Immature natural killer cell (primary cell): ENCODE results near the gene WEE2. TPM values are rescaled to one million over a fixed set of nuclear protein-coding genes. Genes with fewer than 3 reads are reported as not detected.
A peak's percentile ranks its signal among the peaks of the same experiment; 100 is the strongest.
"Not testable (repeated sequence)": the region's sequence is repeated elsewhere in the genome, so short reads cannot be mapped to it uniquely, and the experiment has no call there.

Experiments used
- DNase-seq, 3 donors: peaks; one replicate each; pipeline ENCODE4 v3.0.0; 2022; ENCODE audit warnings: mixed read lengths in 1 of 3
- H3K27ac Mint-ChIP-seq, 6 donors: one replicate each; pipeline ENCODE4 v1.8.0; 2020; ENCODE audit warnings: mixed read lengths in 6 of 6, mild to moderate bottlenecking in 5 of 6, inconsistent platforms in 4 of 6, moderate library complexity in 3 of 6
- H3K27me3 Mint-ChIP-seq, 3 donors: one replicate each; pipeline ENCODE4 v1.8.0; 2020 to 2021; ENCODE audit warnings: low read depth in 3 of 3, mild to moderate bottlenecking in 3 of 3, mixed read lengths in 3 of 3, moderate library complexity in 3 of 3, inconsistent platforms in 1 of 3
- H3K36me3 Mint-ChIP-seq, 3 donors: one replicate each; pipeline ENCODE4 v1.8.0; 2020; ENCODE audit warnings: mixed read lengths in 3 of 3, inconsistent platforms in 2 of 3, mild to moderate bottlenecking in 2 of 3
- H3K4me1 Mint-ChIP-seq, 2 donors: one replicate each; pipeline ENCODE4 v1.8.0; 2020; ENCODE audit warnings: inconsistent platforms in 2 of 2, mild to moderate bottlenecking in 2 of 2, mixed read lengths in 2 of 2, moderate library complexity in 1 of 2
- H3K4me3 Mint-ChIP-seq, 5 donors: one replicate each; pipeline ENCODE4 v1.8.0; 2020; ENCODE audit warnings: mild to moderate bottlenecking in 5 of 5, mixed read lengths in 5 of 5, inconsistent platforms in 3 of 5, moderate library complexity in 3 of 5
- H3K9me3 Mint-ChIP-seq, 6 donors: one replicate each; pipeline ENCODE4 v1.8.0; 2020; ENCODE audit warnings: mild to moderate bottlenecking in 6 of 6, mixed read lengths in 6 of 6, inconsistent platforms in 4 of 6, moderate library complexity in 3 of 6
- polyA plus RNA-seq, 3 donors: library from polyadenylated mRNA; unstranded; fragments of 300-500 nt; fragmentation: Illumina TruSeq; gene quantifications; one replicate each; pipeline ENCODE4 v1.2.3, GENCODE V29; 2021

Gene WEE2
- polyA plus RNA-seq, 3 donors from 2014 or later: not detected

DNA sequence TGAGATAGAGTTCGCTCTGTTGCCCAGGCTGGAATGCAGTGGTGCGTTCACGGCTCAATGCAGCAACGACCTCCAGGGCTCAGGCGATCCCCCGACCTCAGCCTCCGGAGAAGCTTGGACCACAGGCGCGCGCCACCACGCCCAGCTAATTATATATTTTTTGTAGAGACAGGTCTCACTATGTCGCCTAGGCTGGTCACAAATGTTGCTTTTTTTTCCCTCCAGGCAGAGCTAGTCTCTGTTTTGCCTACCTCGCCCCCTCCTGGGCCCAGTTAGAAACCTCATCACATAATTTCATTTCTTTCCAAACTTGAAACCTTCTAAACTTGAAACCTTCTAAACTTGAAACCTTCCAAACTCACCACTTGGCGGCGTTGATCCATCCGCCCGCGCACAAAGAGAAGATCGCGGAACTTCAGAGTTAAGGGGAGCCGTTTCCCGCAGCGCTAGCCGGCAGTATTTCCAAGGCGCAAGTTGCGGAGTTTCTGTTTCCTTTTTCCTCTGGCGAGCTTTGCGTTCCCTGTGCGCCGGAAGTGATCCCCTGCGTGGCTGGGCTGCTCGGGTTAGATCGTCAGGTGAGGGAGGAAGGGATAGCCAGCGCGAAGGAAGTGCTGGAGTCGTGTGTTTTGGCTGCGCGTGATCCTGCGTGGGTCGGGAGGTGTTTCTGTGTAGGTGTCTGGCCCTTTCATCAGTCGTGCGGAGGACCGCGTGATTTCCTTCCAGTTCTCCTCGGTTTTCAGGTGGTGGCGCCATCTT is 29.9 kb downstream of the WEE2 start, which contains the start of gene SSBP1:
Gene SSBP1 (plus strand): TSS at position 523 of the 756 bp plus-strand sequence. CDS start 809 bp downstream, outside the sequence.
- Mint-ChIP-seq H3K9me3 (no peaks in the 10 kb centered on the region), H3K27me3 (peaks cover 7 to 18% (median 14%) of the 10 kb centered on the region in 3 donors), H3K36me3 (peaks cover 4 to 14% (median 14%) of the 10 kb centered on the region in 3 donors), H3K27ac (peak within 1 kb of the TSS; percentile 95 to 99 (median 98)), H3K4me3 (peak within 1 kb of the TSS; percentile 96 to 100 (median 99)), H3K4me1 (peaks cover 34 to 67% of the 10 kb centered on the region in 2 donors)
- DNase-seq: peak; percentile 90 to 92 (median 92)

DNA sequence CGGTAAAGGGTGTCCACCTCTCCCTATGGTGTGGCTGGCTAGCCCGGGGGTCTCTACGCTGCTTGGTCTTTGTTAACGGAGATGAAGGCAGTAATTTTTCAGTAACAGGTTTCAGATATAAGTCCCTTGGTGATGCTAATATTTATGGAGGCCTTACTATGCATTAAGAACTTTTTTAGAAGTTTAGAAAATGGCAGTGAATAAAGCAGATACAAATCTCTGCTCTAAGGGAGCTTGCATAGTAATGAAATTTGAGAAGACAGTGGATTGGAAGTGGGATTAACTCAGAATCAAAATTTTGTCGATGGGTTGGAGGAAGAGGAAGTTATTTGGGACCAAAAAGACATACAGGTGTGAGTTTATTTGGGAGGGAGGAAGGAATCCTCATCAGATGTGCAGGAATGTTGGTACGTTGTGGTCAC is 30.4 kb downstream of the WEE2 start:
- peak overlapping the region; percentile 96 to 100 (median 99) for H3K4me3 Mint-ChIP-seq
- peaks cover 34 to 72% of the 10 kb centered on the region in 2 donors for H3K4me1 Mint-ChIP-seq

DNA sequence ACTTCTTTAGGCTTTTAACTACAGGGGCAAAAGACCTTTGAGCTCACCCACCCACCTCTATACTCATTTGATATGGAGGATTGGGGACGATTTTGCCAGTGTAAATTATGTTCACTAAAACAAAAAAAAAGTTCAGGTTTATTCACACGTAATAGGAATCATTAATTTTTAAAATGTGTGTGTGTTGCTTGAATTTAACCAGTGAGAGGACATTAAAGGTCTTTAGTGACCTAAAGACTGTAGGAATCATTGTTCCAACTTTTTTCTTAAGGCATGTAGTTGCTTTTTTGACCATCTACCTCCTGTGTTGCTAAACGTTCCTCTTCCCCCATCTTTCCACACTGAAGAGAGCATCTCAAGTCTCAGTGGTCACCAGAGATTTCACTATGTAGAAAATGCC is 31.1 kb downstream of the WEE2 start:
- peaks cover 34 to 75% of the 10 kb centered on the region in 2 donors for H3K4me1 Mint-ChIP-seq

More for the DNA sequence above, 30.4 kb downstream of the WEE2 start:
- peaks cover 7 to 18% (median 14%) of the 10 kb centered on the region in 3 donors for H3K27me3 Mint-ChIP-seq
- no peak for DNase-seq
- H3K27ac Mint-ChIP-seq: peak overlapping the region; percentile 95 to 99 (median 98)
- peaks cover 9 to 19% (median 18%) of the 10 kb centered on the region in 3 donors for H3K36me3 Mint-ChIP-seq
- H3K9me3 Mint-ChIP-seq: no peaks in the 10 kb centered on the region

GRCh38 chr7:141742229-141742628 is 34.1 kb downstream of the WEE2 start:
- Mint-ChIP-seq H3K27ac (peak overlapping the region in 1 of 6 donors; percentile 18), H3K4me1 (peaks cover 31 to 70% of the 10 kb centered on the region in 2 donors), H3K36me3 (peaks cover 18 to 38% (median 34%) of the 10 kb centered on the region in 3 donors), H3K9me3 (no peaks in the 10 kb centered on the region), H3K27me3 (peaks cover 7 to 17% (median 12%) of the 10 kb centered on the region in 3 donors), H3K4me3 (no peak overlapping the region)
- DNase-seq: no peak

More for the DNA sequence above, 31.1 kb downstream of the WEE2 start:
- Mint-ChIP-seq H3K9me3 (no peaks in the 10 kb centered on the region), H3K36me3 (peaks cover 14 to 26% (median 25%) of the 10 kb centered on the region in 3 donors), H3K27ac (peak overlapping the region; percentile 88 to 99 (median 98)), H3K27me3 (peaks cover 7 to 18% (median 14%) of the 10 kb centered on the region in 3 donors), H3K4me3 (peak overlapping the region; percentile 58 to 100 (median 77))
- no peak for DNase-seq

GRCh38 chr7:141744131-141744530 is 36.0 kb downstream of the WEE2 start:
- Mint-ChIP-seq H3K27ac (no peak overlapping the region), H3K36me3 (peaks cover 27 to 38% (median 34%) of the 10 kb centered on the region in 3 donors), H3K27me3 (peaks cover 0 to 3% (median 0%) of the 10 kb centered on the region in 3 donors), H3K4me3 (no peak overlapping the region), H3K9me3 (no peaks in the 10 kb centered on the region), H3K4me1 (peaks cover 14 to 51% of the 10 kb centered on the region in 2 donors)
- no peak for DNase-seq

GRCh38 chr7:141748396-141748795 is 40.2 kb downstream of the WEE2 start:
- peaks cover 54 to 58% (median 57%) of the 10 kb centered on the region in 3 donors for H3K36me3 Mint-ChIP-seq
- H3K4me1 Mint-ChIP-seq: peaks cover 0 to 12% of the 10 kb centered on the region in 2 donors
- H3K9me3 Mint-ChIP-seq: peaks cover 10 to 26% (median 20%) of the 10 kb centered on the region in 6 donors
- H3K4me3 Mint-ChIP-seq: no peak overlapping the region
- no peak overlapping the region for H3K27ac Mint-ChIP-seq
- H3K27me3 Mint-ChIP-seq: no peaks in the 10 kb centered on the region
- no peak for DNase-seq

- H3K4me1 Mint-ChIP-seq, H3K27me3 Mint-ChIP-seq, DNase-seq, H3K27ac Mint-ChIP-seq: not testable (repeated sequence)
- peaks cover 10 to 27% (median 24%) of the 10 kb centered on the region in 6 donors for H3K9me3 Mint-ChIP-seq
- H3K36me3 Mint-ChIP-seq: peaks cover 56 to 66% (median 66%) of the 10 kb centered on the region in 3 donors
- peak overlapping the region in 1 of 5 donors; percentile 30 for H3K4me3 Mint-ChIP-seq
Observed at GRCh38 chr7:141751904-141752303, 43.8 kb downstream of the WEE2 start.

DNA sequence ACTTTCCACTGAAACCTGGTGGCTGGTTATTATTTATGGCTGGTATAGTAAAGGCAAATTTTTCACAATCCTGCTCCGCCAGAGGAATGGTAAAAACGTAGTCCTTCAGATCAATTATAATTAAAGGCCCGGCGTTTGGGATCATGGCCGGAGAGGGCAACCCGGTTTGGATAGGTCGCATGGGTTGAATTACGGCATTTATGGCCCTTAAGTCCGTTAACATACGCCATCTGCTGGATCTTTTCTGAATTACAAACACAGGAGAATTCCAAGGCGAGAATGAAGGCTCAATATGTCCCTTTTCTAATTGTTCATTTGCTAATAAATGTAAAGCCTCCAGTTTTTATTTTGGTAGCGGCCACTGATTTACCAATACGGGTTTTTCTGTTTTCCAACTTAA is 44.5 kb downstream of the WEE2 start:
- Mint-ChIP-seq H3K27me3 (no peaks in the 10 kb centered on the region), H3K27ac (no peak overlapping the region), H3K9me3 (peaks cover 10 to 27% (median 24%) of the 10 kb centered on the region in 6 donors), H3K36me3 (peaks cover 62 to 70% (median 66%) of the 10 kb centered on the region in 3 donors), H3K4me1 (peaks cover 0 to 5% of the 10 kb centered on the region in 2 donors), H3K4me3 (no peak overlapping the region)
- no peak for DNase-seq

GRCh38 chr7:141754939-141755338 is 46.8 kb downstream of the WEE2 start:
- Mint-ChIP-seq H3K4me1 (peaks cover 0 to 5% of the 10 kb centered on the region in 2 donors), H3K27ac (no peak overlapping the region), H3K36me3 (peaks cover 61 to 81% (median 64%) of the 10 kb centered on the region in 3 donors), H3K4me3 (no peak overlapping the region), H3K9me3 (peaks cover 10 to 27% (median 24%) of the 10 kb centered on the region in 6 donors), H3K27me3 (no peaks in the 10 kb centered on the region)
- peak in 2 of 3 donors; percentile 10 to 11 for DNase-seq

DNA sequence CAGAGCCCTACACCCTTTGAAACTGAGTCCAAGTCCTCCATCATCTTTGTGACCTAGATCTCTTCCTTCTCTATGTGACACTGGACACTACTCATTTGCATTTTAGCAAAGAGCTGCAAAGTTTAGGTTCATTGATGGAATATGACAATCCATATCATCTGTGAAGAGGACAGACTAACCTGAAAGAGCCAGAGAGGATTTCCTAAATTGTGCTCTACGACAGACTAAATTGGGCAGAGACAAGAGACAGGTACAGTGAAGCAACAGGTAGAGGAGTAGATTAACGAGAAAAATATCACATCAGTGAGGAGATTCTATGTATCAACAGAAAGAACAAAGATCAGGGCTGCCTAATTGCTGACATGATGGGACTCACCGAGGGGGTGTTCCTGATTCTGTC is 55.6 kb downstream of the WEE2 start, which contains the start of gene TAS2R3:
Gene TAS2R3 (plus strand): TSS at position 301 of the 400 bp plus-strand sequence. CDS start 62 bp downstream, at position 363.
- no peak for DNase-seq
- Mint-ChIP-seq H3K4me3 (no peak within 1 kb of the TSS), H3K4me1 (no peaks in the 10 kb centered on the region), H3K27ac (no peak within 1 kb of the TSS), H3K36me3 (peaks cover 11 to 44% (median 19%) of the 10 kb centered on the region in 3 donors), H3K9me3 (no peaks in the 10 kb centered on the region), H3K27me3 (no peaks in the 10 kb centered on the region)

GRCh38 chr7:141770083-141770583 is 62.0 kb downstream of the WEE2 start:
- not testable (repeated sequence) for H3K9me3 Mint-ChIP-seq, DNase-seq, H3K4me1 Mint-ChIP-seq, H3K27me3 Mint-ChIP-seq, H3K4me3 Mint-ChIP-seq, H3K27ac Mint-ChIP-seq
- H3K36me3 Mint-ChIP-seq: peaks cover 0 to 19% (median 11%) of the 10 kb centered on the region in 3 donors

- H3K36me3 Mint-ChIP-seq: peaks cover 27 to 47% (median 34%) of the 10 kb centered on the region in 3 donors
- H3K4me1 Mint-ChIP-seq: no peaks in the 10 kb centered on the region
- no peak for DNase-seq
- no peak within 1 kb of the TSS for H3K27ac Mint-ChIP-seq
- peaks cover 0 to 2% (median 0%) of the 10 kb centered on the region in 6 donors for H3K9me3 Mint-ChIP-seq
- no peaks in the 10 kb centered on the region for H3K27me3 Mint-ChIP-seq
- H3K4me3 Mint-ChIP-seq: no peak within 1 kb of the TSS
Observed at GRCh38 chr7:141776374-141776773, 68.2 kb downstream of the WEE2 start, which contains the start of gene TAS2R4. Gene TAS2R4 (plus strand): TSS chr7:141776674. CDS start chr7:141778489, 1,815 bp downstream.
